H1 (cell line): Measurements from ENCODE around the gene ARHGAP24. TPM values are rescaled to one million over a fixed set of nuclear protein-coding genes. Genes with fewer than 3 reads are reported as not detected.

ENCODE experiments used
- CTCF ChIA-PET: fragments of 300-600 bp; sonication (Branson Sonifier 250); formaldehyde crosslinking; loops from one replicate; lab custom pipeline; 2021; ENCODE audit not compliant: partially characterized antibody; lab: Charles Lee
- POLR2A ChIA-PET: fragments of 300-600 bp; sonication (Branson Sonifier 250); formaldehyde crosslinking; loops from one replicate; lab custom pipeline; 2021; ENCODE audit warnings: inconsistent platforms; ENCODE audit not compliant: partially characterized antibody; lab: Charles Lee
- DNase-seq, 2 experiments: peaks; one replicate each; pipeline versions ENCODE4 v3.0.0 to v3.0.0-alpha.2; 2010 to 2022; ENCODE audit warnings: low spot score in 2 of 2, low read depth in 1 of 2, mixed read lengths in 1 of 2
- FAIRE-seq: peaks from 2 replicates; lab custom pipeline; 2011; peaks lifted over from hg19 to GRCh38; lab: Jason Lieb, UNC
- H2AFZ ChIP-seq: 2 replicates; pipeline ENCODE4 v1.8.1; 2012; ENCODE audit warnings: low read length, inconsistent platforms
- H2AK5ac ChIP-seq: 2 replicates; pipeline ENCODE4 v1.6.1; 2013; ENCODE audit warnings: low read depth, low read length
- H2BK120ac ChIP-seq: replicated peaks from 2 replicates; pipeline ENCODE3; 2013; ENCODE audit warnings: low read depth, low read length, inconsistent platforms
- H2BK12ac ChIP-seq: 2 replicates; pipeline ENCODE4 v1.6.1; 2013; ENCODE audit warnings: low read depth, low read length
- H2BK15ac ChIP-seq: 2 replicates; pipeline ENCODE4 v1.6.1; 2013; ENCODE audit warnings: low read length
- H2BK20ac ChIP-seq: 2 replicates; pipeline ENCODE4 v1.6.1; 2013; ENCODE audit warnings: low read length
- H2BK5ac ChIP-seq: 2 replicates; pipeline ENCODE4 v1.6.1; 2013; ENCODE audit warnings: low read depth, low read length
- H3K14ac ChIP-seq: 2 replicates; pipeline ENCODE4 v1.6.1; 2013; ENCODE audit warnings: inconsistent platforms; ENCODE audit not compliant: insufficient read length
- H3K18ac ChIP-seq: 2 replicates; pipeline ENCODE4 v1.6.1; 2013; ENCODE audit warnings: low read length; ENCODE audit errors: extremely low read depth
- H3K23ac ChIP-seq: 2 replicates; pipeline ENCODE4 v1.6.1; 2013; ENCODE audit warnings: inconsistent platforms; ENCODE audit not compliant: insufficient read length
- H3K23me2 ChIP-seq: 2 replicates; pipeline ENCODE4 v1.6.1; 2013; ENCODE audit warnings: low read depth, low read length
- H3K27ac ChIP-seq: 2 replicates; pipeline ENCODE4 v1.6.1; 2011; ENCODE audit warnings: low read depth, low read length, inconsistent platforms
- H3K27me3 ChIP-seq, 4 experiments: replicated peaks in 1 of 4; 1 replicate in 1 of 4; 2 replicates in 3 of 4; pipeline versions ENCODE4 v1.6.1 to v1.8.1; 2011 to 2013; ENCODE audit warnings: low read length in 3 of 4, mild to moderate bottlenecking in 3 of 4, inconsistent platforms in 2 of 4, mixed read lengths in 2 of 4, moderate library complexity in 1 of 4; ENCODE audit not compliant: control insufficient read depth in 3 of 4, insufficient read depth in 3 of 4; ENCODE audit errors: extremely low read depth in 1 of 4
- H3K36me3 ChIP-seq, 4 experiments: 2 replicates each; pipeline versions ENCODE4 v1.6.1 to v1.8.1; 2011 to 2013; ENCODE audit warnings: mild to moderate bottlenecking in 4 of 4, low read length in 3 of 4, moderate library complexity in 2 of 4, control low read depth in 1 of 4, inconsistent platforms in 1 of 4; ENCODE audit not compliant: insufficient read depth in 4 of 4, control insufficient read depth in 2 of 4
- H3K4ac ChIP-seq: replicated peaks from 2 replicates; pipeline ENCODE3; 2013; ENCODE audit warnings: low read length, low read depth, mixed read lengths, inconsistent platforms; ENCODE audit not compliant: insufficient read length
- H3K4me1 ChIP-seq, 4 experiments: replicated peaks in 1 of 4; 1 replicate in 1 of 4; 2 replicates in 3 of 4; pipeline versions ENCODE4 v1.6.1 to v1.8.1; 2011 to 2013; ENCODE audit warnings: low read length in 3 of 4, inconsistent platforms in 2 of 4, mixed read lengths in 1 of 4; ENCODE audit not compliant: insufficient read depth in 4 of 4, control insufficient read depth in 3 of 4
- H3K4me2 ChIP-seq, 2 experiments: 2 replicates each; pipeline versions ENCODE4 v1.6.1 to v1.8.1; 2011 to 2013; ENCODE audit warnings: low read depth in 2 of 2, low read length in 2 of 2, control low read depth in 1 of 2, inconsistent platforms in 1 of 2, mild to moderate bottlenecking in 1 of 2; ENCODE audit not compliant: insufficient read depth in 1 of 2
- H3K4me3 ChIP-seq, 4 experiments: fragments of 200-600, 300-600 bp in 1 of 4; sonication (generic), shearing (Covaris generic), sonication (Bioruptor Twin) in 1 of 4; 2 replicates each; pipeline versions ENCODE4 v1.5.1 to v1.8.1; 2011 to 2016; ENCODE audit warnings: low read length in 4 of 4, low read depth in 3 of 4, control low read depth in 2 of 4, inconsistent platforms in 2 of 4, mild to moderate bottlenecking in 2 of 4, mixed read lengths in 1 of 4, moderate library complexity in 1 of 4; ENCODE audit not compliant: insufficient read depth in 2 of 4; ENCODE audit errors: extremely low read depth in 1 of 4
- H3K56ac ChIP-seq: replicated peaks from 2 replicates; pipeline ENCODE3; 2013; ENCODE audit warnings: low read depth, mild to moderate bottlenecking, mixed read lengths, low read length, inconsistent platforms; ENCODE audit not compliant: insufficient read length
- H3K79me1 ChIP-seq: 2 replicates; pipeline ENCODE4 v1.6.1; 2013; ENCODE audit warnings: low read depth, low read length, control low read depth
- H3K79me2 ChIP-seq, 2 experiments: 2 replicates each; pipeline versions ENCODE4 v1.6.1 to v1.8.1; 2012 to 2013; ENCODE audit warnings: low read length in 2 of 2, mild to moderate bottlenecking in 2 of 2, inconsistent platforms in 1 of 2; ENCODE audit not compliant: insufficient read depth in 2 of 2, control insufficient read depth in 1 of 2
- H3K9ac ChIP-seq, 4 experiments: replicated peaks in 1 of 4; 1 replicate in 1 of 4; 2 replicates in 3 of 4; pipeline versions ENCODE4 v1.6.1 to v1.8.1; 2011 to 2013; ENCODE audit warnings: low read depth in 3 of 4, low read length in 3 of 4, control low read depth in 2 of 4, mild to moderate bottlenecking in 2 of 4, moderate library complexity in 2 of 4, inconsistent platforms in 1 of 4; ENCODE audit errors: extremely low read depth in 1 of 4
- H3K9me3 ChIP-seq, 2 experiments: 2 replicates each; pipeline versions ENCODE4 v1.6.1 to v1.8.1; 2012 to 2013; ENCODE audit warnings: mild to moderate bottlenecking in 2 of 2, moderate library complexity in 2 of 2, control low read depth in 1 of 2, inconsistent platforms in 1 of 2, low read depth in 1 of 2, low read length in 1 of 2, mixed read lengths in 1 of 2; ENCODE audit not compliant: insufficient read depth in 2 of 2
- H4K20me1 ChIP-seq, 2 experiments: replicated peaks in 1 of 2; 2 replicates each; pipeline versions ENCODE3 to v1.8.1; 2011 to 2013; ENCODE audit warnings: inconsistent platforms in 2 of 2, low read length in 2 of 2, mild to moderate bottlenecking in 1 of 2; ENCODE audit not compliant: insufficient read depth in 2 of 2, control insufficient read depth in 1 of 2
- H4K5ac ChIP-seq: 2 replicates; pipeline ENCODE4 v1.6.1; 2013; ENCODE audit warnings: low read length, low read depth, mixed read lengths, inconsistent platforms; ENCODE audit not compliant: insufficient read length
- H4K8ac ChIP-seq: 2 replicates; pipeline ENCODE4 v1.8.0; 2013; ENCODE audit warnings: mild to moderate bottlenecking, moderate library complexity, low read length, inconsistent platforms; ENCODE audit not compliant: insufficient read depth; ENCODE audit errors: extremely low read depth
- H4K91ac ChIP-seq: replicated peaks from 2 replicates; pipeline ENCODE3; 2013; ENCODE audit warnings: low read length, mixed read lengths, inconsistent platforms; ENCODE audit not compliant: insufficient read length
- CBX8 ChIP-seq: fragments of 300-800, 300-1000 bp; sonication (generic); IDR thresholded peaks from 2 replicates; pipeline ENCODE4 v1.7.1; 2016; ENCODE audit warnings: low read depth, low read length, borderline replicate concordance
- CHD1 ChIP-seq: IDR thresholded peaks from 2 replicates; pipeline ENCODE4 v1.6.1; 2012; ENCODE audit warnings: low read depth, low read length, improper control_type of control experiment
- KDM1A ChIP-seq: fragments of 200-600, 300-600 bp; sonication (generic); IDR thresholded peaks from 2 replicates; pipeline ENCODE4 v1.7.1; 2016; ENCODE audit warnings: mild to moderate bottlenecking, low read length, borderline replicate concordance
- PHF8 ChIP-seq: fragments of 200-600 bp; sonication (generic); conservative IDR thresholded peaks from 2 replicates; pipeline ENCODE4 v1.7.1; 2012; ENCODE audit warnings: low read depth, mild to moderate bottlenecking, inconsistent platforms, low read length, moderate library complexity
- POLR2AphosphoS5 ChIP-seq: IDR thresholded peaks from 2 replicates; pipeline ENCODE4 v1.6.1; 2011; ENCODE audit warnings: low read depth, low read length
- POU5F1 ChIP-seq: IDR thresholded peaks from 2 replicates; pipeline ENCODE4 v1.6.1; 2011; ENCODE audit warnings: low read depth, mild to moderate bottlenecking, low read length, moderate library complexity
- SIX5 ChIP-seq: IDR thresholded peaks from 2 replicates; pipeline ENCODE4 v1.6.1; 2011; ENCODE audit warnings: mild to moderate bottlenecking, low read depth, low read length
- SUZ12 ChIP-seq: fragments of 200-600 bp; sonication (generic); IDR thresholded peaks from 2 replicates; pipeline ENCODE4 v1.6.1; 2012; ENCODE audit warnings: mild to moderate bottlenecking, inconsistent platforms, low read length, moderate library complexity, mixed read lengths
- TEAD4 ChIP-seq: IDR thresholded peaks from 2 replicates; pipeline ENCODE4 v1.6.1; 2012; ENCODE audit warnings: low read depth, low read length, inconsistent platforms, mixed read lengths
- WGBS, 2 experiments: shearing (Covaris generic) in 1 of 2; methylation state at CpG; one replicate each; pipeline versions ENCODE4 v1.1.6 to v1.1.7; 2013 to 2015; ENCODE audit warnings: low lambda C conversion rate in 2 of 2, mixed read lengths in 2 of 2, inconsistent platforms in 1 of 2, low coverage in 1 of 2, missing lambda C conversion rate in 1 of 2; ENCODE audit not compliant: insufficient replicate concordance in 2 of 2, insufficient coverage in 1 of 2, insufficient read length in 1 of 2; ENCODE audit errors: extremely low coverage in 1 of 2, missing lambda C conversion rate in 1 of 2; 5-methylcytosine and 5-hydroxymethylcytosine counted together
- polyA plus RNA-seq, 7 experiments: library from polyadenylated mRNA; depleted of rRNA in 3 of 7; stranded (reverse) in 5 of 7; unstranded in 2 of 7; fragments of >200 nt in 5 of 7; fragments of 200-250 nt in 2 of 7; gene quantifications; 1 replicate in 5 of 7; 2 replicates in 1 of 7; 4 replicates in 1 of 7; pipeline versions ENCODE4 v1.2.1 to v1.2.3, GENCODE V29; 2011 to 2013; ENCODE audit warnings: missing spikeins in 2 of 7, mixed read lengths in 2 of 7
- total RNA-seq: library from RNA; stranded (reverse); fragmentation: NEBNext Ultra II Directional; extraction: Animal tissue kit (Norgen Biotek cat#: 25700); gene quantifications from 2 replicates; pipeline ENCODE4 v1.2.1, GENCODE V29; 2021
- TF ChIP-seq, protein P1 (sequence below): IDR thresholded peaks from 2 replicates; pipeline ENCODE4 v1.6.1; 2011; ENCODE audit warnings: low read length, improper control_type of control experiment

ARHGAP24 gene
- total and polyA plus RNA-seq, 2 of the 8 experiments (the other 6 are each of a cell fraction or from before 2014, with no cell fraction given), result 0.08 to 0.50 TPM

DNA sequence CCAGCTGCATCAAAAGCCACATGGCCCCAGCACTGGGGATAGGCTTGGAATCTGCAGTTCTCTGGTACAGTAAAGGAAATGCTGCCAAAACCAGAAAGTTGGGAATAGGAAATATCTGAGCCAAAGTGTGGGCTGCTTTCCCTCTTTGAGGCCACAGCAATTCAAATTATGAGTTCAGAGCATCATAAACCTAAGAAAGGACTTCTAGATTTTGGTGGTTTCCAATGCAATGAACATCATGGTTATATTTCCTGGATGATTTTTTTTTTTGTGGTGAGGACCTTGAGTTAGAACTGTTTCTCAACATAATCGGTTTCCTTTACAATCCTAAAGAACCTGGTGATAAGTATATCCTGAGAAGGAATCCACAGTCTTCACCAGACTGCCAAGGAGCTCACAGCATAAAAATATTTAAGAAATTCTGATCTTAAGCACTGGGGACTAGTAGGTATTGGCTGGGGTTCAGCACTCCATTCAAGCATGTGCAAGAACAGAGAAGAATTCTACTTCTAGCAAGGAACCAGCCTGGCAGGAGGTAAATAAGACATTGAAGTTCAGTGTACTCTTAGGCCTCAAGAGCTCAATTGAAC, 29.8 kb upstream of the ARHGAP24 start:
- FAIRE-seq, result no peak
- CTCF ChIA-PET, result interaction anchor here (0.7 kb wide), 1 partner anchor 297 kb away, joined by 3 read pairs; no protein-coding TSS in a partner anchor
- TF ChIP-seq KDM1A (no peak), SIX5 (no peak), CBX8 (no peak), POU5F1 (no peak), SUZ12 (no peak), POLR2AphosphoS5 (no peak), CHD1 (no peak), TEAD4 (no peak), PHF8 (no peak)
- TF ChIP-seq, protein P1, sequence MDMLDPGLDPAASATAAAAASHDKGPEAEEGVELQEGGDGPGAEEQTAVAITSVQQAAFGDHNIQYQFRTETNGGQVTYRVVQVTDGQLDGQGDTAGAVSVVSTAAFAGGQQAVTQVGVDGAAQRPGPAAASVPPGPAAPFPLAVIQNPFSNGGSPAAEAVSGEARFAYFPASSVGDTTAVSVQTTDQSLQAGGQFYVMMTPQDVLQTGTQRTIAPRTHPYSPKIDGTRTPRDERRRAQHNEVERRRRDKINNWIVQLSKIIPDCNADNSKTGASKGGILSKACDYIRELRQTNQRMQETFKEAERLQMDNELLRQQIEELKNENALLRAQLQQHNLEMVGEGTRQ, result no peak

More for the DNA sequence above, 29.8 kb upstream of the ARHGAP24 start:
- Histone ChIP-seq H2BK12ac (no peak overlapping the region), H2BK5ac (no peak overlapping the region), H3K4ac (no peak overlapping the region), H2AK5ac (no peak overlapping the region), H3K23ac (no peak overlapping the region), H2AFZ (no peak overlapping the region), H3K27me3 (no peaks in the 10 kb centered on the region), H2BK20ac (no peak overlapping the region), H3K27ac (no peak overlapping the region), H3K23me2 (no peaks in the 10 kb centered on the region), H3K4me1 (no peaks in the 10 kb centered on the region), H3K79me1 (no peaks in the 10 kb centered on the region), H3K79me2 (no peaks in the 10 kb centered on the region), H4K8ac (no peak overlapping the region), H3K14ac (no peak overlapping the region), H3K36me3 (no peaks in the 10 kb centered on the region), H2BK15ac (no peak overlapping the region), H4K91ac (no peak overlapping the region), H3K4me3 (no peak overlapping the region), H3K18ac (no peak overlapping the region), H3K4me2 (no peak overlapping the region), H4K20me1 (no peaks in the 10 kb centered on the region), H3K9ac (no peak overlapping the region), H3K9me3 (no peaks in the 10 kb centered on the region), H3K56ac (no peak overlapping the region), H4K5ac (no peak overlapping the region), H2BK120ac (no peak overlapping the region)
- DNase-seq, result no peak
- POLR2A ChIA-PET, result no interaction called here
- 84% methylated on average over 1 of the region's 1 CpG; no CpG with 5 or more reads in 1 of the 2 experiments for WGBS, 2 experiments
